HG03460 (cell line): ENCODE results near the gene AUP1.
"Not testable (repeated sequence)": the region's sequence is repeated elsewhere in the genome, so short reads cannot be mapped to it uniquely, and the experiment has no call there.

ENCODE experiments used
- ATAC-seq: cut with Tn5 transposase; IDR thresholded peaks from one replicate; pipeline ENCODE4 v1.9.1; 2021; ENCODE audit not compliant: unreplicated experiment

The AUP1 gene

GRCh38 chr2:74499267-74499939, 30.1 kb downstream of the AUP1 start, which contains the start of gene LBX2:
Gene LBX2 (minus strand): TSS chr2:74499603. CDS start chr2:74499537, 66 bp downstream.
- no peak for ATAC-seq

GRCh38 chr2:74498500-74499266, 30.8 kb downstream of the AUP1 start:
- no peak for ATAC-seq

GRCh38 chr2:74497777-74498499, 31.6 kb downstream of the AUP1 start:
- no peak for ATAC-seq

GRCh38 chr2:74496997-74497776, 32.3 kb downstream of the AUP1 start:
- ATAC-seq: no peak

- no peak for ATAC-seq
Observed at GRCh38 chr2:74495440-74495839, 34.1 kb downstream of the AUP1 start.

DNA sequence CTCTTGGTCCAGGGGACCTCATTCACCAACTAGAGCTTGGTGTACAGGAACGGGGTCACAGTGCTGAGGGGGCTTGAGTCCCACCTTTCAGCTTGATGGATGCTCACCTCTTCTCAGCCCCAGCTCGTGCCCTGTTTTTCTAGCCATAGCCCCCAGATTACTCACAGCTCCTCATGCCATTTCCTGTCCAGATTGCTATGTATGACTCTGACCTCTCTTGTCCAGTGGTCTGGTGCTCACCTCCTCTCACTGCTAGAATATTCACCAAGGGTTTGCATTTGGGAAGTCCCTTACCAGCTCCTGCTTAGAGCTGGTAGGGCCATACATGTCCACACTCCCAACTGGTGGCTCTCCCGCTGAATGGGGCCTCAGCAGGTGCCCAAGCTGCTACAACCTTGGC, 36.0 kb downstream of the AUP1 start:
- ATAC-seq: no peak

GRCh38 chr2:74491648-74492544, 37.6 kb downstream of the AUP1 start:
- ATAC-seq: no peak

DNA sequence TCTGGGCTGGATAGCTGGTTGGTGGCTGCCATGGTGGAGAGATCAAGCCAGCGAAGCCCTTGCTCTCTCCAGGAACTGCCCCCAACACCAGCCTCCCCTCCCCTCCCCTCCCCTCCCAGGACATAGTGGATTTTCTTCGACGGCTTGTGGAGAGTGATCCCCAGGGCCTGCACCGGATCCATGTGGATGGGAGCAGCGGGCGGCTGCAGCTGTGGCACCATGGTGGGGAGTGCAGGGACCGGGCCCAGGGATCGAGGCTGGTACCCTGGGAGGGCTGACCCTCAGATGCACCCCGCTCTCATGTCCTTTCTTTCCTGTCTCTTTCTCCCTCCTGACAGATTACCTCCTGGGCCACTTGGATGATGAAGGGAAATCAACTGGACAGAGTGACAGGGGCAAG, 39.6 kb downstream of the AUP1 start:
- ATAC-seq: no peak

- ATAC-seq: no peak
Observed at GRCh38 chr2:74488643-74489481, 40.6 kb downstream of the AUP1 start.

DNA sequence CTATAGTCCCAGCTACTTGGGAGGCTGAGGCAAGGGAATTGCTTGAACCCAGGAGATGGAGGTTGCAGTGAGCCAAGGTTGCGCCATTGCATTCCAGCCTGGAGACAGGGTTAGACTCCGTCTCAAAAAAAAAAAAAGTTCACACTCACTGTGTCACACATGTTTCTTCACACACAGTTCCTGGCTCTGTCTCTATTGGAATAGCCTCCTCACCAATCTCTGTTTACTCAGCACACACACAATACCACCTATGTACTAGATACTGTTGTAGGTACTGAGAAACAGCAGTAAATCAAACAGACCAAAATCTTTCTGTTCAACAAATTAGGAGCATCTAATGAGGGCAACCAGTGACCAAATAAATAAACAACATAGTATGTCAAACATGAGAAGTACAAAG, 43.4 kb downstream of the AUP1 start:
- ATAC-seq: no peak

DNA sequence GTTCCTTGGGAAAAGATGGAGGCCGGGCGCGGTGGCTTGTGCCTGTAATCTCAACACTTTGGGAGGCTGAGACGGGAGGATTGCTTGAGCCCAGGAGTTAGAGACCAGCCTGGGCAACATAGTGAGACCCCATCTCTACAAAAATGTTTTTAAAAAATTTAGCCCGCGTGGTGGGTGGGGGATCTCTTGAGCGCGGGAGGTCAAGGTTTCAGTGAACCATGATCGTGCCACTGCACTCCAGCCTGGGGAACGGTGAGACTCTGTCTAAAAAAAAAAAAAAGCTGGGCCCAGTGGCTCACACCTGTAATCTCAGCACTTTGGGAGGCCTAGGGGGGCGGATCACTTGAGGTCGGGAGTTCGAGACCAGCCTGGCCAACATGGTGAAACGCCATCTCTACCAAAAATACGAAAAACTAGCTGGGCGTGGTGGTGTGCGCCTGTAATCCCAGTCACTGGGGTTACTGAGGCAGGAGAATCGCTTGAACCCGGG, 45.8 kb downstream of the AUP1 start:
- not testable (repeated sequence) for ATAC-seq

GRCh38 chr2:74482801-74483674, 46.5 kb downstream of the AUP1 start, which contains the start of the genes CCDC142 and TTC31:
Gene CCDC142 (minus strand): TSS chr2:74482998. CDS start chr2:74482837, 161 bp downstream.
Gene TTC31 (plus strand): TSS chr2:74483081. CDS start chr2:74483096, 15 bp downstream.
- ATAC-seq: peak; percentile 92

- peak; percentile 36 for ATAC-seq
Observed at GRCh38 chr2:74481961-74482800, 47.3 kb downstream of the AUP1 start.

DNA sequence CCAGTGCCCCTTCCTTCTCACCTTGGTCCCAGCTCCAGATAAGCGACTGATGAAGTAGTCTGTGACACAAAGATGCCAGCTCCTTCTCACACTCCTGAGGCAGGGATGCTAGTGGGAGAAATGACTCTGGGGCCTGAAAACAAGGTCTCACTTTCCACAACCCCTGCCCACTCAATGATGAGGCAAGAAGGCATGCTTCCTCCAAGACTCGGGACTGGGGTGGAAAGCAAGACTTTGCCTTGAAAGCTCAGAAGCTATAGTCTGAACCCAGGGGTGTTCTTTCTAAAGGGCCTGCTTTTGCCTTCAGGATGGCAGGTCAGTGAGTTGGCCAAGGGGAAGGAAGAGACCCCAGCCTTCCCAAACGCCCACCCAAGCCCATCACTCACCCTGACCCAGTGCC, 48.1 kb downstream of the AUP1 start:
- no peak for ATAC-seq
